Neural progenitor cell (in vitro differentiated cells): ENCODE measurements around the gene PGK1. TPM values are rescaled to one million over a fixed set of nuclear protein-coding genes. Genes with fewer than 3 reads are reported as not detected.
A peak's percentile ranks its signal among the peaks of the same experiment; 100 is the strongest.

Source experiments
- DNase-seq: peaks from one replicate; pipeline ENCODE4 v3.0.0-alpha.2; 2016; ENCODE audit warnings: low spot score
- H2AFZ ChIP-seq: fragments of 200-600 bp; sonication (generic); replicated peaks from 2 replicates; pipeline ENCODE4 v1.6.1; 2016; ENCODE audit warnings: antibody characterized with exemption
- H3F3A ChIP-seq: fragments of 200-600 bp; sonication (generic); 2 replicates; pipeline ENCODE4 v1.6.1; 2016; ENCODE audit warnings: antibody characterized with exemption, low read depth
- H3K27ac ChIP-seq: fragments of 200-600 bp; sonication (generic); 2 replicates; pipeline ENCODE4 v1.5.1; 2016; ENCODE audit warnings: mild to moderate bottlenecking
- H3K27me3 ChIP-seq: fragments of 200-600 bp; sonication (generic); 2 replicates; pipeline ENCODE4 v1.6.1; 2016; ENCODE audit warnings: mild to moderate bottlenecking, moderate library complexity
- H3K36me3 ChIP-seq: fragments of 200-600 bp; sonication (generic); 2 replicates; pipeline ENCODE4 v1.5.1; 2016
- H3K4me1 ChIP-seq: fragments of 200-600 bp; sonication (generic); 2 replicates; pipeline ENCODE4 v1.6.1; 2016; ENCODE audit warnings: mixed run types
- H3K4me2 ChIP-seq: fragments of 200-600 bp; sonication (generic); 2 replicates; pipeline ENCODE4 v1.6.1; 2016
- H3K4me3 ChIP-seq: fragments of 200-600 bp; sonication (generic); 2 replicates; pipeline ENCODE4 v1.5.1; 2016
- H3K79me2 ChIP-seq: fragments of 200-600 bp; sonication (generic); 2 replicates; pipeline ENCODE4 v1.6.1; 2016; ENCODE audit warnings: low read depth
- H3K9ac ChIP-seq: fragments of 200-600 bp; sonication (generic); 2 replicates; pipeline ENCODE4 v1.6.1; 2016
- H3K9me3 ChIP-seq: fragments of 200-600 bp; sonication (generic); 2 replicates; pipeline ENCODE4 v1.5.1; 2016; ENCODE audit warnings: low read depth
- H4K20me1 ChIP-seq: fragments of 200-600 bp; sonication (generic); 2 replicates; pipeline ENCODE4 v1.6.1; 2016; ENCODE audit warnings: low read depth
- H3K27ac Mint-ChIP-seq: 3 replicates; pipeline ENCODE4 v1.8.0; 2021; ENCODE audit warnings: mixed read lengths
- H3K27me3 Mint-ChIP-seq: 2 replicates; pipeline ENCODE4 v1.8.0; 2022; ENCODE audit warnings: low read depth, mild to moderate bottlenecking, inconsistent platforms, moderate library complexity, mixed read lengths; ENCODE audit not compliant: insufficient read depth
- H3K36me3 Mint-ChIP-seq: 3 replicates; pipeline ENCODE4 v1.8.0; 2021; ENCODE audit warnings: mixed read lengths
- H3K4me1 Mint-ChIP-seq: 3 replicates; pipeline ENCODE4 v1.8.0; 2021; ENCODE audit warnings: mixed read lengths
- H3K4me3 Mint-ChIP-seq: 3 replicates; pipeline ENCODE4 v1.8.0; 2021; ENCODE audit warnings: mild to moderate bottlenecking, moderate library complexity, mixed read lengths
- H3K9me3 Mint-ChIP-seq: 3 replicates; pipeline ENCODE4 v1.8.0; 2020; ENCODE audit warnings: mixed read lengths
- CTCF ChIP-seq: fragments of 200-600 bp; sonication (generic); IDR thresholded peaks from 2 replicates; pipeline ENCODE4 v1.5.1; 2017; ENCODE audit warnings: antibody characterized with exemption, mild to moderate bottlenecking
- EZH2 ChIP-seq: fragments of 200-600 bp; sonication (generic); IDR thresholded peaks from 2 replicates; pipeline ENCODE4 v1.6.1; 2017; ENCODE audit warnings: antibody characterized with exemption, mild to moderate bottlenecking, moderate library complexity
- EZH2phosphoT487 ChIP-seq: fragments of 200-600 bp; sonication (generic); IDR thresholded peaks from 2 replicates; pipeline ENCODE4 v1.6.1; 2017; ENCODE audit warnings: antibody characterized with exemption
- total RNA-seq: library from RNA; depleted of rRNA; stranded (reverse); fragments of >200 nt; gene quantifications from 2 replicates; pipeline ENCODE4 v1.2.3, GENCODE V29; 2015; ENCODE audit warnings: low replicate concordance

Gene PGK1
- total RNA-seq, 1 donor from 2014 or later = 446 TPM

GRCh38 chrX:78102091-78102490 is 2.0 kb upstream of the PGK1 start:
- Histone ChIP-seq H3K9ac (no peak overlapping the region), H3F3A (peaks cover 15% of the 10 kb centered on the region), H4K20me1 (peaks cover 23% of the 10 kb centered on the region), H3K9me3 (peaks cover under 1% of the 10 kb centered on the region), H3K4me2 (no peak overlapping the region), H3K27me3 (no peaks in the 10 kb centered on the region), H2AFZ (no peak overlapping the region), H3K79me2 (peaks cover 30% of the 10 kb centered on the region), H3K36me3 (peaks cover 7% of the 10 kb centered on the region), H3K4me3 (no peak overlapping the region), H3K27ac (no peak overlapping the region), H3K4me1 (peaks cover 2% of the 10 kb centered on the region)
- H3K27ac Mint-ChIP-seq = no peak overlapping the region
- peaks cover 17% of the 10 kb centered on the region for H3K4me1 Mint-ChIP-seq
- no peak for DNase-seq
- no peak overlapping the region for H3K4me3 Mint-ChIP-seq
- H3K36me3 Mint-ChIP-seq = peaks cover 15% of the 10 kb centered on the region
- H3K9me3 Mint-ChIP-seq = peaks cover 23% of the 10 kb centered on the region
- peaks cover 4% of the 10 kb centered on the region for H3K27me3 Mint-ChIP-seq
- TF ChIP-seq EZH2 (no peak), EZH2phosphoT487 (no peak), CTCF (no peak)

GRCh38 chrX:78103001-78103622 is 936 bp upstream of the PGK1 start:
- Histone ChIP-seq H2AFZ (no peak overlapping the region), H3K9me3 (peaks cover 5% of the 10 kb centered on the region), H3K9ac (no peak overlapping the region), H4K20me1 (peaks cover 34% of the 10 kb centered on the region), H3K4me3 (peak overlapping the region; percentile 62), H3K27ac (peak overlapping the region; percentile 74), H3K4me1 (peaks cover 11% of the 10 kb centered on the region), H3K79me2 (peaks cover 40% of the 10 kb centered on the region), H3K4me2 (peak overlapping the region; percentile 57), H3F3A (peaks cover 15% of the 10 kb centered on the region), H3K36me3 (peaks cover 7% of the 10 kb centered on the region), H3K27me3 (no peaks in the 10 kb centered on the region)
- H3K9me3 Mint-ChIP-seq = peaks cover 23% of the 10 kb centered on the region
- peak overlapping the region; percentile 90 for H3K4me3 Mint-ChIP-seq
- peak overlapping the region; percentile 76 for H3K27ac Mint-ChIP-seq
- peaks cover 4% of the 10 kb centered on the region for H3K27me3 Mint-ChIP-seq
- no peak for TF ChIP-seq EZH2phosphoT487
- TF ChIP-seq EZH2 = no peak
- no peak for TF ChIP-seq CTCF
- no peak for DNase-seq
- H3K36me3 Mint-ChIP-seq = peaks cover 15% of the 10 kb centered on the region
- peaks cover 24% of the 10 kb centered on the region for H3K4me1 Mint-ChIP-seq

- Histone ChIP-seq H3K36me3 (peaks cover 7% of the 10 kb centered on the region), H3K27ac (peak overlapping the region; percentile 83), H3K4me2 (peak overlapping the region; percentile 88), H3F3A (peaks cover 15% of the 10 kb centered on the region), H3K9ac (peak overlapping the region; percentile 64), H3K4me1 (peaks cover 14% of the 10 kb centered on the region), H3K4me3 (peak overlapping the region; percentile 62), H3K79me2 (peaks cover 55% of the 10 kb centered on the region), H3K9me3 (peaks cover 5% of the 10 kb centered on the region), H3K27me3 (no peaks in the 10 kb centered on the region), H2AFZ (no peak overlapping the region), H4K20me1 (peaks cover 49% of the 10 kb centered on the region)
- no peak for TF ChIP-seq CTCF
- TF ChIP-seq EZH2 = no peak
- no peak for TF ChIP-seq EZH2phosphoT487
- Mint-ChIP-seq H3K36me3 (peaks cover 16% of the 10 kb centered on the region), H3K4me1 (peaks cover 24% of the 10 kb centered on the region), H3K9me3 (peaks cover 23% of the 10 kb centered on the region), H3K27me3 (peaks cover 4% of the 10 kb centered on the region), H3K4me3 (peak overlapping the region; percentile 90), H3K27ac (no peak overlapping the region)
- DNase-seq = peak; percentile 32
Measured at GRCh38 chrX:78104447-78105176, 564 bp downstream of the PGK1 start.
